SIG-M5 treated with dmso at 0.1 percent for 504 hours (cell line): ENCODE results near the gene D2HGDH.
"Not testable (repeated sequence)": the region's sequence is repeated elsewhere in the genome, so short reads cannot be mapped to it uniquely, and the experiment has no call there.

Source experiments
- DNase-seq: peaks from one replicate; lab custom pipeline; 2025; ENCODE audit not compliant: unreplicated experiment; lab: John Stamatoyannopoulos, UW

Gene D2HGDH

DNA sequence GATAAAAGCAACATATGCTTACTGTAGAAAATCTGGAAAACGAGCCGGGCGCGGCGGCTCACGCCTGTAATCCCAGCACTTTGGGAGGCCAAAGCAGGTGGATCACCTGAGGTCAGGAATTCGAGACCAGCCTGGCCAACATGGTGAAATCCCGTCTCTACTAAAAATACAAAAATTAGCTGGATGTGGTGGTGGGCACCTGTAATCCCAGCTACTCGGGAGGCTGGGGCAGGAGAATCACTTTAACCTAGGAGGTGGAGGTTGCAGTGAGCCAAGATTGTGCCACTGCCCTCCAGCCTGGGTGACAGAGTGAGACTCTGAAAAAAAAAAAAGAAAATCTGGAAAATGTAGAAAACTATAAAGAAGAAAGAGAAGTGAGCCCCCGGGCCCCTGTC is 83.4 kb downstream of the D2HGDH start:
- not testable (repeated sequence) for DNase-seq
